GM23338 (cell line): ENCODE results near the gene RASGRP1. TPM values are rescaled to one million over a fixed set of nuclear protein-coding genes. Genes with fewer than 3 reads are reported as not detected.

Source experiments
- ATAC-seq: fragments of 200-7000 bp; cut with Tn5 transposase; 3 replicates; pipeline ENCODE4 v1.9.1; 2020
- DNase-seq: peaks from one replicate; pipeline ENCODE4 v3.0.0-alpha.2; 2015; ENCODE audit warnings: low spot score
- H2AFZ ChIP-seq: fragments of 200-600 bp; sonication (generic); 2 replicates; pipeline ENCODE4 v1.8.0; 2016; ENCODE audit warnings: antibody characterized with exemption, mild to moderate bottlenecking, moderate library complexity
- H3F3A ChIP-seq: fragments of 200-600 bp; sonication (generic); replicated peaks from 2 replicates; pipeline ENCODE4 v1.8.0; 2017; ENCODE audit warnings: antibody characterized with exemption, mixed run types, low read depth
- H3K27ac ChIP-seq: fragments of 200-600 bp; sonication (generic); 2 replicates; pipeline ENCODE4 v1.6.1; 2016; ENCODE audit warnings: low read depth
- H3K27me3 ChIP-seq: fragments of 200-600 bp; sonication (generic); 2 replicates; pipeline ENCODE4 v1.8.0; 2016; ENCODE audit warnings: mild to moderate bottlenecking, mixed run types, moderate library complexity; ENCODE audit not compliant: insufficient read depth
- H3K36me3 ChIP-seq: fragments of 200-600 bp; sonication (generic); 2 replicates; pipeline ENCODE4 v1.8.0; 2016; ENCODE audit warnings: mild to moderate bottlenecking; ENCODE audit not compliant: insufficient read depth
- H3K4me1 ChIP-seq: fragments of 200-600 bp; sonication (generic); 2 replicates; pipeline ENCODE4 v1.8.0; 2016; ENCODE audit warnings: mild to moderate bottlenecking, moderate library complexity; ENCODE audit not compliant: insufficient read depth
- H3K4me2 ChIP-seq: fragments of 200-600 bp; sonication (generic); 2 replicates; pipeline ENCODE4 v1.7.1; 2017; ENCODE audit warnings: mixed run types
- H3K4me3 ChIP-seq: fragments of 200-600 bp; sonication (generic); 2 replicates; pipeline ENCODE4 v1.6.1; 2016; ENCODE audit warnings: mixed run types
- H3K79me2 ChIP-seq: fragments of 200-600 bp; sonication (generic); replicated peaks from 2 replicates; pipeline ENCODE4 v1.8.0; 2017; ENCODE audit warnings: mild to moderate bottlenecking; ENCODE audit not compliant: insufficient read depth
- H3K9me2 ChIP-seq: fragments of 200-600 bp; sonication (generic); 2 replicates; pipeline ENCODE4 v1.8.0; 2017; ENCODE audit not compliant: insufficient read depth
- H4K20me1 ChIP-seq: fragments of 200-600 bp; sonication (generic); replicated peaks from 2 replicates; pipeline ENCODE4 v1.8.0; 2017; ENCODE audit warnings: mild to moderate bottlenecking; ENCODE audit not compliant: insufficient read depth
- H3K27ac Mint-ChIP-seq: 2 replicates; pipeline ENCODE4 v1.8.0; 2020; ENCODE audit warnings: inconsistent platforms, mild to moderate bottlenecking, moderate library complexity, mixed read lengths
- H3K27me3 Mint-ChIP-seq: 3 replicates; pipeline ENCODE4 v1.8.0; 2022; ENCODE audit warnings: low read depth, mild to moderate bottlenecking, moderate library complexity, mixed read lengths, inconsistent platforms; ENCODE audit not compliant: insufficient read depth, poor library complexity
- H3K36me3 Mint-ChIP-seq: 3 replicates; pipeline ENCODE4 v1.8.0; 2021; ENCODE audit warnings: low read depth, mild to moderate bottlenecking, inconsistent platforms, moderate library complexity, mixed read lengths
- H3K4me1 Mint-ChIP-seq: 3 replicates; pipeline ENCODE4 v1.8.0; 2020; ENCODE audit warnings: mild to moderate bottlenecking, inconsistent platforms, mixed read lengths
- H3K4me3 Mint-ChIP-seq: 3 replicates; pipeline ENCODE4 v1.8.0; 2021; ENCODE audit warnings: moderate library complexity, mild to moderate bottlenecking, inconsistent platforms, mixed read lengths
- H3K9me3 Mint-ChIP-seq: 3 replicates; pipeline ENCODE4 v1.8.0; 2020; ENCODE audit warnings: moderate library complexity, mild to moderate bottlenecking, inconsistent platforms, mixed read lengths
- CREB1 ChIP-seq: fragments of 250-450 bp; sonication (Bioruptor Pico); IDR thresholded peaks from 2 replicates; pipeline ENCODE4 v1.5.0; 2020; ENCODE audit warnings: low read depth, mild to moderate bottlenecking, moderate library complexity
- EZH2 ChIP-seq: fragments of 200-600 bp; sonication (generic); IDR thresholded peaks from one replicate; pipeline ENCODE4 v1.8.0; 2017; ENCODE audit warnings: antibody characterized with exemption, mild to moderate bottlenecking, low read depth; ENCODE audit not compliant: unreplicated experiment
- EZH2phosphoT487 ChIP-seq: fragments of 200-600 bp; sonication (generic); IDR thresholded peaks from one replicate; pipeline ENCODE4 v1.8.1; 2018; ENCODE audit warnings: antibody characterized with exemption; ENCODE audit not compliant: unreplicated experiment
- JUNB ChIP-seq: IDR thresholded peaks from one replicate; pipeline ENCODE4 v1.6.1; 2016; ENCODE audit warnings: antibody characterized with exemption; ENCODE audit not compliant: unreplicated experiment
- NANOG ChIP-seq: IDR thresholded peaks from 2 replicates; pipeline ENCODE4 v1.6.1; 2016; ENCODE audit warnings: antibody characterized with exemption, borderline replicate concordance
- POLR2AphosphoS5 ChIP-seq: IDR thresholded peaks from 2 replicates; pipeline ENCODE4 v1.6.1; 2016; ENCODE audit warnings: antibody characterized with exemption, low read depth
- STAT1 ChIP-seq: IDR thresholded peaks from one replicate; pipeline ENCODE4 v1.6.1; 2016; ENCODE audit warnings: antibody characterized with exemption; ENCODE audit not compliant: unreplicated experiment
- ZNF114 ChIP-seq: fragments of 250-450 bp; sonication (Bioruptor Pico); IDR thresholded peaks from 2 replicates; pipeline ENCODE4 v1.5.0; 2020; ENCODE audit warnings: mild to moderate bottlenecking, moderate library complexity
- ZNF331 ChIP-seq: fragments of 250-450 bp; sonication (Bioruptor Pico); IDR thresholded peaks from 2 replicates; pipeline ENCODE4 v1.5.0; 2020; ENCODE audit warnings: low read depth, mild to moderate bottlenecking, moderate library complexity
- polyA plus RNA-seq: library from polyadenylated mRNA; unstranded; fragments of >200 nt; fragmentation: Nextera tagmentation; extraction: Ambion mirVana; gene quantifications from 2 replicates; pipeline ENCODE4 v1.2.1, GENCODE V29; 2016
- total RNA-seq: library from RNA; depleted of rRNA; stranded (reverse); fragments of >200 nt; shearing (Covaris generic); gene quantifications from 2 replicates; pipeline ENCODE4 v1.2.3, GENCODE V29; 2014
- TF ChIP-seq, protein P1 (sequence below), 2 experiments: fragments of 200-600 bp in 1 of 2; sonication (generic) in 1 of 2; conservative IDR thresholded peaks; 2 replicates each; pipeline versions ENCODE4 v1.5.1 to v1.6.1; 2016 to 2017; ENCODE audit warnings: antibody characterized with exemption in 2 of 2, low read depth in 2 of 2, mild to moderate bottlenecking in 2 of 2, moderate library complexity in 1 of 2
- TF ChIP-seq, protein P2 (sequence below): IDR thresholded peaks from one replicate; pipeline ENCODE4 v1.6.1; 2018; ENCODE audit warnings: antibody characterized with exemption; ENCODE audit not compliant: unreplicated experiment
- TF ChIP-seq, protein P3 (sequence below): fragments of 250-450 bp; sonication (Bioruptor Pico); IDR thresholded peaks from 2 replicates; pipeline ENCODE4 v1.5.0; 2020; ENCODE audit warnings: mild to moderate bottlenecking, moderate library complexity
- TF ChIP-seq, protein P4 (sequence below): IDR thresholded peaks from 2 replicates; pipeline ENCODE4 v1.6.1; 2016; ENCODE audit warnings: antibody characterized with exemption

RASGRP1 gene
- total and polyA plus RNA-seq, 2 experiments from 2014 or later = 1.1 to 1.2 TPM

DNA sequence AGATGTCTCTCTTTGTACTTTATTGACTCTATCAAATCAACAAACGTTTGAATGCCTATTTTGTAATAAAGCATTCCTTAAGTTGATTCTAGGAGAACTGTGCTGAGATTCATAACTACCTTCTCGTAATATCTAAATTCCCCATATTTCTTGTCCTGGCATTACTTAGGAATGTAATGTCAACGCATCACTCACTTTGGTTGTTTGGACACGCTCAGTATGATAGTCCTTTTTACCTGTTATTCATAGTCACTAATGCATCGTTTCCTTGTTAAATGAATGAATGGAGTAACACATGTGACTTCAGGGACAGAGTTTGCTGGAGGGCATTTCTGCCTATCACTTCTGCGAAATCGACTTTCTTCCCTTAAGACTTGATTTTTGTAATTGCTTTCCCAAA, 44.1 kb upstream of the RASGRP1 start:
- H4K20me1 ChIP-seq = no peaks in the 10 kb centered on the region
- H3F3A ChIP-seq = no peaks in the 10 kb centered on the region
- H3K27ac ChIP-seq = no peak overlapping the region
- DNase-seq = no peak
- no peak overlapping the region for H3K4me3 ChIP-seq
- no peaks in the 10 kb centered on the region for H3K36me3 ChIP-seq
- Mint-ChIP-seq H3K27me3 (peaks cover 3% of the 10 kb centered on the region), H3K36me3 (no peaks in the 10 kb centered on the region), H3K27ac (no peak overlapping the region), H3K4me1 (peaks cover 4% of the 10 kb centered on the region), H3K9me3 (no peaks in the 10 kb centered on the region; the same call in 2 of the 3 replicates), H3K4me3 (no peak overlapping the region)
- H3K4me1 ChIP-seq = no peaks in the 10 kb centered on the region
- H2AFZ ChIP-seq = no peak overlapping the region
- H3K79me2 ChIP-seq = no peaks in the 10 kb centered on the region
- 0 out of 2 replicates have a peak, but pooled peaks cover 6% of the 10 kb centered on the region for H3K9me2 ChIP-seq
- no peak overlapping the region for H3K4me2 ChIP-seq
- TF ChIP-seq ZNF114 (CRISPR knock-in tag) (no peak), STAT1 (no peak), NANOG (no peak), POLR2AphosphoS5 (no peak), ZNF331 (CRISPR knock-in tag) (no peak), EZH2 (no peak), EZH2phosphoT487 (no peak), JUNB (no peak), CREB1 (CRISPR knock-in tag) (no peak)
- TF ChIP-seq, protein P1, sequence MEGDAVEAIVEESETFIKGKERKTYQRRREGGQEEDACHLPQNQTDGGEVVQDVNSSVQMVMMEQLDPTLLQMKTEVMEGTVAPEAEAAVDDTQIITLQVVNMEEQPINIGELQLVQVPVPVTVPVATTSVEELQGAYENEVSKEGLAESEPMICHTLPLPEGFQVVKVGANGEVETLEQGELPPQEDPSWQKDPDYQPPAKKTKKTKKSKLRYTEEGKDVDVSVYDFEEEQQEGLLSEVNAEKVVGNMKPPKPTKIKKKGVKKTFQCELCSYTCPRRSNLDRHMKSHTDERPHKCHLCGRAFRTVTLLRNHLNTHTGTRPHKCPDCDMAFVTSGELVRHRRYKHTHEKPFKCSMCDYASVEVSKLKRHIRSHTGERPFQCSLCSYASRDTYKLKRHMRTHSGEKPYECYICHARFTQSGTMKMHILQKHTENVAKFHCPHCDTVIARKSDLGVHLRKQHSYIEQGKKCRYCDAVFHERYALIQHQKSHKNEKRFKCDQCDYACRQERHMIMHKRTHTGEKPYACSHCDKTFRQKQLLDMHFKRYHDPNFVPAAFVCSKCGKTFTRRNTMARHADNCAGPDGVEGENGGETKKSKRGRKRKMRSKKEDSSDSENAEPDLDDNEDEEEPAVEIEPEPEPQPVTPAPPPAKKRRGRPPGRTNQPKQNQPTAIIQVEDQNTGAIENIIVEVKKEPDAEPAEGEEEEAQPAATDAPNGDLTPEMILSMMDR (conservative IDR thresholded peaks at IDR 0.05; ENCODE audit: low read depth in 2 of 2) = no peak
- TF ChIP-seq, protein P2, sequence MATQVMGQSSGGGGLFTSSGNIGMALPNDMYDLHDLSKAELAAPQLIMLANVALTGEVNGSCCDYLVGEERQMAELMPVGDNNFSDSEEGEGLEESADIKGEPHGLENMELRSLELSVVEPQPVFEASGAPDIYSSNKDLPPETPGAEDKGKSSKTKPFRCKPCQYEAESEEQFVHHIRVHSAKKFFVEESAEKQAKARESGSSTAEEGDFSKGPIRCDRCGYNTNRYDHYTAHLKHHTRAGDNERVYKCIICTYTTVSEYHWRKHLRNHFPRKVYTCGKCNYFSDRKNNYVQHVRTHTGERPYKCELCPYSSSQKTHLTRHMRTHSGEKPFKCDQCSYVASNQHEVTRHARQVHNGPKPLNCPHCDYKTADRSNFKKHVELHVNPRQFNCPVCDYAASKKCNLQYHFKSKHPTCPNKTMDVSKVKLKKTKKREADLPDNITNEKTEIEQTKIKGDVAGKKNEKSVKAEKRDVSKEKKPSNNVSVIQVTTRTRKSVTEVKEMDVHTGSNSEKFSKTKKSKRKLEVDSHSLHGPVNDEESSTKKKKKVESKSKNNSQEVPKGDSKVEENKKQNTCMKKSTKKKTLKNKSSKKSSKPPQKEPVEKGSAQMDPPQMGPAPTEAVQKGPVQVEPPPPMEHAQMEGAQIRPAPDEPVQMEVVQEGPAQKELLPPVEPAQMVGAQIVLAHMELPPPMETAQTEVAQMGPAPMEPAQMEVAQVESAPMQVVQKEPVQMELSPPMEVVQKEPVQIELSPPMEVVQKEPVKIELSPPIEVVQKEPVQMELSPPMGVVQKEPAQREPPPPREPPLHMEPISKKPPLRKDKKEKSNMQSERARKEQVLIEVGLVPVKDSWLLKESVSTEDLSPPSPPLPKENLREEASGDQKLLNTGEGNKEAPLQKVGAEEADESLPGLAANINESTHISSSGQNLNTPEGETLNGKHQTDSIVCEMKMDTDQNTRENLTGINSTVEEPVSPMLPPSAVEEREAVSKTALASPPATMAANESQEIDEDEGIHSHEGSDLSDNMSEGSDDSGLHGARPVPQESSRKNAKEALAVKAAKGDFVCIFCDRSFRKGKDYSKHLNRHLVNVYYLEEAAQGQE = no peak
- TF ChIP-seq, protein P3, sequence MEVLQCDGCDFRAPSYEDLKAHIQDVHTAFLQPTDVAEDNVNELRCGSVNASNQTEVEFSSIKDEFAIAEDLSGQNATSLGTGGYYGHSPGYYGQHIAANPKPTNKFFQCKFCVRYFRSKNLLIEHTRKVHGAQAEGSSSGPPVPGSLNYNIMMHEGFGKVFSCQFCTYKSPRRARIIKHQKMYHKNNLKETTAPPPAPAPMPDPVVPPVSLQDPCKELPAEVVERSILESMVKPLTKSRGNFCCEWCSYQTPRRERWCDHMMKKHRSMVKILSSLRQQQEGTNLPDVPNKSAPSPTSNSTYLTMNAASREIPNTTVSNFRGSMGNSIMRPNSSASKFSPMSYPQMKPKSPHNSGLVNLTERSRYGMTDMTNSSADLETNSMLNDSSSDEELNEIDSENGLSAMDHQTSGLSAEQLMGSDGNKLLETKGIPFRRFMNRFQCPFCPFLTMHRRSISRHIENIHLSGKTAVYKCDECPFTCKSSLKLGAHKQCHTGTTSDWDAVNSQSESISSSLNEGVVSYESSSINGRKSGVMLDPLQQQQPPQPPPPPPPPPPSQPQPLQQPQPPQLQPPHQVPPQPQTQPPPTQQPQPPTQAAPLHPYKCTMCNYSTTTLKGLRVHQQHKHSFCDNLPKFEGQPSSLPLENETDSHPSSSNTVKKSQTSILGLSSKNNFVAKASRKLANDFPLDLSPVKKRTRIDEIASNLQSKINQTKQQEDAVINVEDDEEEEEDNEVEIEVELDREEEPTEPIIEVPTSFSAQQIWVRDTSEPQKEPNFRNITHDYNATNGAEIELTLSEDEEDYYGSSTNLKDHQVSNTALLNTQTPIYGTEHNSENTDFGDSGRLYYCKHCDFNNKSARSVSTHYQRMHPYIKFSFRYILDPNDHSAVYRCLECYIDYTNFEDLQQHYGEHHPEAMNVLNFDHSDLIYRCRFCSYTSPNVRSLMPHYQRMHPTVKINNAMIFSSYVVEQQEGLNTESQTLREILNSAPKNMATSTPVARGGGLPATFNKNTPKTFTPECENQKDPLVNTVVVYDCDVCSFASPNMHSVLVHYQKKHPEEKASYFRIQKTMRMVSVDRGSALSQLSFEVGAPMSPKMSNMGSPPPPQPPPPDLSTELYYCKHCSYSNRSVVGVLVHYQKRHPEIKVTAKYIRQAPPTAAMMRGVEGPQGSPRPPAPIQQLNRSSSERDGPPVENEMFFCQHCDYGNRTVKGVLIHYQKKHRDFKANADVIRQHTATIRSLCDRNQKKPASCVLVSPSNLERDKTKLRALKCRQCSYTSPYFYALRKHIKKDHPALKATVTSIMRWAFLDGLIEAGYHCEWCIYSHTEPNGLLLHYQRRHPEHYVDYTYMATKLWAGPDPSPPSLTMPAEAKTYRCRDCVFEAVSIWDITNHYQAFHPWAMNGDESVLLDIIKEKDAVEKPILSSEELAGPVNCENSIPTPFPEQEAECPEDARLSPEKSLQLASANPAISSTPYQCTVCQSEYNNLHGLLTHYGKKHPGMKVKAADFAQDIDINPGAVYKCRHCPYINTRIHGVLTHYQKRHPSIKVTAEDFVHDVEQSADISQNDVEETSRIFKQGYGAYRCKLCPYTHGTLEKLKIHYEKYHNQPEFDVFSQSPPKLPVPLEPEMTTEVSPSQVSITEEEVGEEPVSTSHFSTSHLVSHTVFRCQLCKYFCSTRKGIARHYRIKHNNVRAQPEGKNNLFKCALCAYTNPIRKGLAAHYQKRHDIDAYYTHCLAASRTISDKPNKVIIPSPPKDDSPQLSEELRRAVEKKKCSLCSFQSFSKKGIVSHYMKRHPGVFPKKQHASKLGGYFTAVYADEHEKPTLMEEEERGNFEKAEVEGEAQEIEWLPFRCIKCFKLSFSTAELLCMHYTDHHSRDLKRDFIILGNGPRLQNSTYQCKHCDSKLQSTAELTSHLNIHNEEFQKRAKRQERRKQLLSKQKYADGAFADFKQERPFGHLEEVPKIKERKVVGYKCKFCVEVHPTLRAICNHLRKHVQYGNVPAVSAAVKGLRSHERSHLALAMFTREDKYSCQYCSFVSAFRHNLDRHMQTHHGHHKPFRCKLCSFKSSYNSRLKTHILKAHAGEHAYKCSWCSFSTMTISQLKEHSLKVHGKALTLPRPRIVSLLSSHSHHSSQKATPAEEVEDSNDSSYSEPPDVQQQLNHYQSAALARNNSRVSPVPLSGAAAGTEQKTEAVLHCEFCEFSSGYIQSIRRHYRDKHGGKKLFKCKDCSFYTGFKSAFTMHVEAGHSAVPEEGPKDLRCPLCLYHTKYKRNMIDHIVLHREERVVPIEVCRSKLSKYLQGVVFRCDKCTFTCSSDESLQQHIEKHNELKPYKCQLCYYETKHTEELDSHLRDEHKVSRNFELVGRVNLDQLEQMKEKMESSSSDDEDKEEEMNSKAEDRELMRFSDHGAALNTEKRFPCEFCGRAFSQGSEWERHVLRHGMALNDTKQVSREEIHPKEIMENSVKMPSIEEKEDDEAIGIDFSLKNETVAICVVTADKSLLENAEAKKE = no peak
- TF ChIP-seq, protein P4, sequence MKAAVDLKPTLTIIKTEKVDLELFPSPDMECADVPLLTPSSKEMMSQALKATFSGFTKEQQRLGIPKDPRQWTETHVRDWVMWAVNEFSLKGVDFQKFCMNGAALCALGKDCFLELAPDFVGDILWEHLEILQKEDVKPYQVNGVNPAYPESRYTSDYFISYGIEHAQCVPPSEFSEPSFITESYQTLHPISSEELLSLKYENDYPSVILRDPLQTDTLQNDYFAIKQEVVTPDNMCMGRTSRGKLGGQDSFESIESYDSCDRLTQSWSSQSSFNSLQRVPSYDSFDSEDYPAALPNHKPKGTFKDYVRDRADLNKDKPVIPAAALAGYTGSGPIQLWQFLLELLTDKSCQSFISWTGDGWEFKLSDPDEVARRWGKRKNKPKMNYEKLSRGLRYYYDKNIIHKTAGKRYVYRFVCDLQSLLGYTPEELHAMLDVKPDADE = no peak
- no peaks in the 10 kb centered on the region for H3K27me3 ChIP-seq
- no peak for ATAC-seq
